ENCODE data around the gene ADAMTS8.

ADAMTS8 gene

GRCh38 chr11:130420478-130421198 lies 7.8 kb downstream of the ADAMTS8 start:
- no peak for DNase-seq (ENCODE audit: low spot score)

DNA sequence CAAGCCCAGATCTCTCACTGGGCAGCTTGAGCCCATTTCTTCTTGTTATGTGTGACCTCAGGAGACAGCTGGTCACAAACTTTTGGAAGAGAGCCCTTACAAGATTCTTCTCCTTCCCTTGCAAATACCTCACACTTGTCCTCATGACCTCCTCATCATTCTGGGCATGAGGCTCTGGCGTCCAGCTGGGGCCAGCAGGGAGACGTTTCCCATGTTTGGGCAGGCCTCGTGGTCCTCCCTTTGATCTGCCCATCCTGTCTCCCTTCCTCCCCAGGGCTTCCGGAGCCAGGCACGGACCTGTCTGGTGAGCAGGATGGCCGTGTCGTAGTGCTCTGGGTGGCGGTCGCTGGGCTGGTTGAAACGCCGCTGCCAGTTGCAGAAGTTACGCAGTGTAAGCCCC lies 9.7 kb downstream of the ADAMTS8 start:
- DNase-seq (ENCODE audit: low spot score), result no peak

- DNase-seq (ENCODE audit: low spot score), result no peak
These were observed 10.2 kb downstream of the ADAMTS8 start for GRCh38 chr11:130418210-130418609.

- DNase-seq (ENCODE audit: low spot score), result no peak
These were observed 11.5 kb downstream of the ADAMTS8 start for GRCh38 chr11:130416906-130417305.

DNA sequence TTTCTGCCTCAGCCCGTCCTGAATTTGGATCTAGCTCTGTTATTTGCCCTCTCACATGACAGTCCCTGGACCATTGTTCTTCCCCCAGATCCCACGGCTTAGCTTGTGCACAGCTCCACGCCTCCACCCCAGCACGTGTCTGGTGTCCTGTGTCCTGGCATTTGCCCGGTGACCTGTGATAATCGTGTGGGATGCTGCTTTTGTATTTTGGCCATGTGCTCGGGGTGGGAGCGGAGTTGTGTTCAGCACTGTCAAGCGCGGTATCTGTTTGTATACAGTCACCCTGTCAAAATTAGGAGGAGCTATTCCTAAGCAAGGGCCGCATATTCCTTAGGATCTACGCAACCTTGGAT lies 11.9 kb downstream of the ADAMTS8 start:
- DNase-seq (ENCODE audit: low spot score), result no peak

- no peak for DNase-seq (ENCODE audit: low spot score)
These were observed 12.5 kb downstream of the ADAMTS8 start for GRCh38 chr11:130415731-130416529.

DNA sequence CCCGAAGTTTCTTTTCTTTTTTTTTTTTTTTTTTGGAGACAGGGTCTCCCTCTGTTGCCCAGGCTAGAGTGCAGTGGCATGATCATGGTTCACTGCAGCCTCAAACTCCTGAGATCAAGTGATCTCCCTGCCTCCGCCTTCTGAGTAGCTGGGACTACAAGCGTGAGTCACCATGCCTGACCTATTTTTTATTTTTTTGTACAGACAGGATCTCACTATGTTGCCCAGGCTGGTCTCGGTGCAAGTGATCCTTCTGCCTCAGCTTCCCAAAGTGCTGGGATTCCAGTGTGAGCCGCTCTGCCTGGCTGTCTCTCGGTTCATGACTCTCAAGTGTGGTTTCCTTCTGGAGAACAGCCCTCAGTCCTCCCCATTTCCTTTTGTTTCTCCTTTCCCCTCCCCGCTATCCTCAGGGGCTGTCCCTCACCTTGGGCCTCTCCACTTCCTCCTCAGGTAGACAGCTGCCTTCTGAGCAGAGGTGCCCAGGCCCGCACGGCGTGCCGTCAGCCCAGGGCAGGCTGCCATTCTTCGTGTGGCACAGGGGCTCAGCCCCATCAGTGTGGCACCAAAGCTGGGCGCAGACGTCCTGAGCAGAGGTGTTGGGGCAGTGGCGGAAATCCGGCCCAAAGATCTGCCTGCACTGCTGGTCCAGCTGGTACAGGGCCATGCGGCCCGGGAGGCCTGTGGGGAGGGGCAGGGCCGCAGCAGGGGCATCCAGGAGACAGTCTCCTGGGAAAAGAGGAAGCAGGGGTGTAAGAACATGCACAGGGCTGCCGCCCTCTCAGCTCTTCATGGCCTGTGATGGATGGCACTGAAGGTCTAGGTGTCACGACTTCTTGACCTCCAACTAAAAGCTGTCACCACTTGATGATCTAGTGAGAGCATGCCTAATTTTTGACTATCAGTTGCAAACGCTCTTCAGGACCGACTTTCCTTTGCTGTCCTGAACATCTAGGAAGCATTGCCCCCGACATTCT lies 14.0 kb downstream of the ADAMTS8 start:
- DNase-seq (ENCODE audit: low spot score), result no peak

GRCh38 chr11:130413405-130414106 lies 14.9 kb downstream of the ADAMTS8 start:
- DNase-seq (ENCODE audit: low spot score), result no peak

DNA sequence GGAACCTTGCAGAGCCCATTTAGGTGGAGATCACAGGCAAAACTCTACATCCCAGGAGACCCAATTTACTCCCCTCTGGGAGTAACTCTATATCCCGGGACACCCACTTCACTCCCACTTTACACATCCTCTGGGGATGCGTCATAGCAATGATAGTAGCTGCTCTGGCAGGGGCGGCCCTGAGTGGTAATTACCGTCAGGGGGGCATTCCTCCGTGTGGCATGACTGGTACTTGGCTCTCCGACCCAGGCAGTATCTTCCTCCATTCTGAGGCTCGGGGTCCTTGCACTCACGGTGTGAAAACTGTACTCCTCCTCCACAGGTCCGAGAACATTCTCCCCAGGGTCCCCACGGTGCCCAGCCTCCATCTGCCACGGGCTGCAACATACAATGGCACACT lies 17.2 kb downstream of the ADAMTS8 start:
- DNase-seq (ENCODE audit: low spot score), result no peak

DNA sequence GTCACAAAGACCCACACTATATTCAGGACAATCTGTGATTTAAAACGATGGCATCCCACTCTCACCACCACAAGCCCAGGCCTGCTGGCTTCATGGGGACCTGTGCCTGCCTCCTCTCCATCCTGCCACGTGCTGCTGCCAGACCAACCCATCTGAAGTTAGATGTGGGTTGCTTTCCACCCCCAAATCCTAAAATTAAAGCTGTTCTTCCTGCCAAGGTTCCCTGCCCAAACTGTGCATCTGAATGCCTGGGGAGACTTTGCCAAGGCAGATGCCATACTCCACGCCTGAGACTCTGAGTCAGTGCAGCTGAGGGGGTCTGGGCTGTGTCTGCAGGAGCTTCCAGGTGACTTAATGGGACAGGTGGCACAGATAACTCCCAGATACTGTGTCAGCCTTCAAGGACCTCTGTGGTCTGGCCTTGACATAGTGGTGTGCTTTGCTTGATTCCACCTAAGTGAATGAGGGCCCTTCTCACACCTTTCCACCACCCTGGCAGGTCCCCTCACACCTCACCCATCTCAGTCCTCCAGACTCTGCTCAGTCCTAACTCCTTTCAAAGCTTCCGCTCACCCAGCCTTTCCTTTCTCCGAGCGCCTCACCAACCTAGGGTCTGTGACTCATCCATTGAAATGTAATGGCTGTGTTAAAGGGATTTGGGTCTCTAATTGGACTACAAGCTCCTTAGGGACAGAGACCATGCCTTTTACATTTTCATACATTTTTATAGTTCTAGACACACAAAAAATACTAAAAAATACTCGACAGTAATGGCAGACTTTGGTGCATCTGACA lies 18.6 kb downstream of the ADAMTS8 start:
- no peak for DNase-seq (ENCODE audit: low spot score)

GRCh38 chr11:130408901-130409300 lies 19.5 kb downstream of the ADAMTS8 start:
- no peak for DNase-seq (ENCODE audit: low spot score)

- DNase-seq (ENCODE audit: low spot score), result no peak
These were observed 20.0 kb downstream of the ADAMTS8 start for GRCh38 chr11:130408401-130408890.

GRCh38 chr11:130407978-130408377 lies 20.4 kb downstream of the ADAMTS8 start:
- no peak for DNase-seq (ENCODE audit: low spot score)

DNA sequence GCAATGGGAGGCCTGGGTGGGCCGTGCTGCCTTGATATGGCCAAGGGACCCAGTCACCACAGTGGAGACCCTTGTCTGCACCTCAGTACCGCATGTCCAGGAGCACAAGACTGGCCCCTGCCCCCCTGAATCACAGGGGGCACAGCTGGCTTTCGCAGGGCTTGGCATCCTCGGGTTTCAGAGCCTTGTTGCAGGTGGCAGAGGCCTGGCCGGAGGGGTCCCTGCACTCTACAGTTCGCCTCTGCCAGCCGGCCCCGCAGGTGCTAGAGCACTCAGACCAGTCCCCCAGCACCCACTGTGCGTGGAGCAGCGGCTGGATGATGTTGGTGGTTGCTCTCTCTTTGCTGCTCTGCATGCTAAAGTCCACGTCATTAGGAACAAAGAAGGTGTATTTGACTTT lies 23.0 kb downstream of the ADAMTS8 start:
- no peak for DNase-seq (ENCODE audit: low spot score)

- DNase-seq (ENCODE audit: low spot score), result no peak
These were observed 23.7 kb downstream of the ADAMTS8 start for GRCh38 chr11:130404727-130405126.

DNA sequence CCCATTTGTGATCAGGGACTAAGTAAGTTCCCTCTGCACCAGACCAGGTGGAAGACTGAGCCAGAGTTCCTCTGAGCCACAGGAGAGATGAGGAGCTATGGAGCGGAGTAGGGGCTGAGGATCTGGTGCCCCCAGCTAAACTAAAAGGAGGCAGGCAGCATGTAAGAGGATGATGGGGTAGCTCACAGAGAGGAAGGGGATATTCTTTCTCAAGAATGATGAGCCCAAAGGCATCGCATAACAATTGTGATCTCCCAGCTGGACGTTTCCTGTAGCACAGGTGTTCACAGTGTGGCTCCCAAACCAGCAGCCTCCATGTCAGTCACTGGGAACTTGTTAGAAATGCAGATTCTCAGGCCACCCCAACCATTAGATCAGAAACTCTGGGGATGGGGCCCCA lies 24.4 kb downstream of the ADAMTS8 start:
- no peak for DNase-seq (ENCODE audit: low spot score)

GRCh38 chr11:130403271-130403804 lies 25.1 kb downstream of the ADAMTS8 start:
- peak; percentile 82 for DNase-seq (ENCODE audit: low spot score)

- no peak for DNase-seq (ENCODE audit: low spot score)
These were observed 25.8 kb downstream of the ADAMTS8 start for GRCh38 chr11:130402570-130402969.

DNA sequence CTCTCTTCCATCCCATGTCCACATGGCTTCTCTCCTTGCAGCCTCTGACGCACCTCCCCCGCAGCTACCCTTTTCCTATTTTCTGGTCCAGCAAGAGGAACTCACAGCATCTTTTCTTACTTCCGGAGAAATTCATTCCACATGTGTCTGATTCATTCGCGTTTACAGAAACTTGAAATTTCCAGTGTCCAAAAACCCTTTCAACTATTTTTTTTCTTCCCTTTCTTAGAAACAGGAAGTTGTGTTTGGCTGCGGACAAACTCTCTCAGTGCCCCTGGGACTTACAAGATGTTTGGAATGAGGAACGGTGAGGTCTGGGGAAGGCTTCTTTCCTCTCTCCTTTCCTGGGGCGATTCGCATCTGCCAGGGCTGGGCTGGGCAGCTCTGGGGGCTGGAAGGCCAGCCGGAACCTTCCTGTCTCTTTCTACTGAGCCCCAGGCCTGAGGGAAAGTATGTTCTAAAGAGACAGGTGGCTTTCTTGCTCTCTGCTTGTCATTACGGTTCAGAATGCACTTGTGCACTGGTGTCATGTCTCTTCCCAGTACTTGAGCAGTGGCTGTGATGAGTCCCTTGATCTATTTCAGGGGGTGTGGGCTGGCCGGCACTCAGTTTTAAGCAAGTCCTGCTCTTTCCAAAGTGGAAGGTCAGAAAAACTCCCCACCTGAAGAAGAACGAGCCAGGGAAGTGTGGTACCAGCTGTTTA lies 27.5 kb downstream of the ADAMTS8 start:
- DNase-seq (ENCODE audit: low spot score), result no peak

DNA sequence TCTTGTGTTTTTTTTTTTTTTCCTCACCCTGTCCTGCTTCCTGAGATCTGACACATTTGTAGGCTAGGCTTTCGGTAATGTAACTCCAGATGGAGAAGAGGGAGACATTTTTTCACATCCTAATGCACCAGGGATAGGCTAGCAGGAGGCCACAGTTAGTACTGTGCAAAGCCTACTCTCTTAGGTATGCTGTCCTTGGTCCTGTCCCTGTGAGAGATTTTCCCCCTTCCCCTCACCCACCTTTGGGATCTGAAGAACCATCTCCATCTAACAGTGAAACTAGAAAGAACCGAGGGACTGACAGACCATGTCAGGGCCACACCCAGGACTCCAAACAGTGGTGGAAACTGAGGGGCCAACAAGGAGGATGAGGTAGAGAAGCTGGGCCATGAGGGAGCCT lies 29.2 kb downstream of the ADAMTS8 start:
- no peak for DNase-seq (ENCODE audit: low spot score)

All from left forelimb (tissue), 1 donor.